ENCODE data around the gene COPG2.

The COPG2 gene

DNA sequence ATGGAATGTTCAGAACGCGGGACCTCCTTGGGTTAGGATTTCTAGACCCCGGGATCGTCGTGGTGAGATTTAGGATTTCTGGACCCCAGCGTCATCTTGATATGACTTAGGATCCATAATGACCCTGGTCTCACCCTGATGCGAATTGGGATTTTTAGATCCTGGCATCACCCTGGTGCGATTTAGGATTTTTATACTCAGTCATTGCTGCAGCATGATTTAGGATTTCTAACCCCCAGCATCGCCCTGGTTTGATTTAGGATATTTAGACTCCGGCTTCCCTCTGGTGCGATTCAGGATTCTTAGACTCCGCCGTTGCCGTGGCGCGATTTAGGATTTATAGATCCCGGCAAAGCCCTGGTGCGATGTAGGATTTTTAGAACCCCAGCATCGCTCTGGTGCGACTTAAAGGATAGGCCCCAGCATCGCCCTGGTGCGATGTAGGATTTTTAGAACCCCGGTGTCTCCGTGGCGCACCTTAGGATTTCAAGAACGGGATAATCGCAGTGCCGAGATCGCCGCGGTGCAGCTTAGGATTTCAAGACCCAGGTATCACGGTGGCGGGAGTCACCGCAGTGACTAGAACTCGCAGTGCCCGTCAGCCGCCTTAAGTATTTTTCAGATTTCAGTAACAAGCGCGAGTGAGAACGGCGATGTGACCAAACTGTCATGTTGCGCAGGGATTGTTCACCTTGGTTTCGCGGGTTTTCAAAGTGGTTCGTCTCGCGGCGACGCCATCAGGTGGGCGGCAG is 175.8 kb downstream of the COPG2 start:
- DNase-seq = no peak

DNA sequence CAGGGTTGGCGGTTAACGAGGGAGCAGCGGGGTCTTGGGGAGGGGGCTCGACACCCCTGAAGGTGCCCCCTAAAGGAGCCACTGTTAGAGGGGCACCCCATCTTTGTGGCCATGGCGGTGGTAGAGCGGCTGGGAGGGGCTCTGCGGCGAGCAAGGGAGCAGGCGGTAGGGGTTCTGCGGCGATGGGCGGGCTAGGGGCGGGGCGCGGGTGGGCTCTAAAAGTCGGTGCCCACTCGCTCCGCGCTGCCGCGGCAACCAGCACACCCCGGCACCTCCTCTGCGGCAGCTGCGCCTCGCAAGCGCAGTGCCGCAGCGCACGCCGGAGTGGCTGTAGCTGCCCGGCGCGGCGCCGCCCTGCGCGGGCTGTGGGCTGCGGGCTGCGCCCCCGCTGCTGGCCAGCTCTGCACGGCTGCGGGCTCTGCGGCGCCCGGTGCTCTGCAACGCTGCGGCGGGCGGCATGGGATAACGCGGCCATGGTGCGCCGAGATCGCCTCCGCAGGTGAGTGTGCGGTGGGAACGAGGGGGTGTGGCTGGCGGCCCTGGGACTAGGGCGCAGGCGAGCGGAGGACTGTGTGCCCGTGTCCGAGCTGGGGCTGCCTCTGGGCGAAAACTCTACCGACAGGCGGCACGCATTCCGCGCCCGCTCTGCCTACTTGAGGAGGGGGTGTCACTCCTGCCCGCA is 176.6 kb downstream of the COPG2 start, which contains the start of gene MEST:
Gene MEST, plus strand, starts transcription at position 245 of the 682 bp plus-strand sequence. Its CDS starts 229 bp downstream, at position 474.
- DNase-seq = no peak

DNA sequence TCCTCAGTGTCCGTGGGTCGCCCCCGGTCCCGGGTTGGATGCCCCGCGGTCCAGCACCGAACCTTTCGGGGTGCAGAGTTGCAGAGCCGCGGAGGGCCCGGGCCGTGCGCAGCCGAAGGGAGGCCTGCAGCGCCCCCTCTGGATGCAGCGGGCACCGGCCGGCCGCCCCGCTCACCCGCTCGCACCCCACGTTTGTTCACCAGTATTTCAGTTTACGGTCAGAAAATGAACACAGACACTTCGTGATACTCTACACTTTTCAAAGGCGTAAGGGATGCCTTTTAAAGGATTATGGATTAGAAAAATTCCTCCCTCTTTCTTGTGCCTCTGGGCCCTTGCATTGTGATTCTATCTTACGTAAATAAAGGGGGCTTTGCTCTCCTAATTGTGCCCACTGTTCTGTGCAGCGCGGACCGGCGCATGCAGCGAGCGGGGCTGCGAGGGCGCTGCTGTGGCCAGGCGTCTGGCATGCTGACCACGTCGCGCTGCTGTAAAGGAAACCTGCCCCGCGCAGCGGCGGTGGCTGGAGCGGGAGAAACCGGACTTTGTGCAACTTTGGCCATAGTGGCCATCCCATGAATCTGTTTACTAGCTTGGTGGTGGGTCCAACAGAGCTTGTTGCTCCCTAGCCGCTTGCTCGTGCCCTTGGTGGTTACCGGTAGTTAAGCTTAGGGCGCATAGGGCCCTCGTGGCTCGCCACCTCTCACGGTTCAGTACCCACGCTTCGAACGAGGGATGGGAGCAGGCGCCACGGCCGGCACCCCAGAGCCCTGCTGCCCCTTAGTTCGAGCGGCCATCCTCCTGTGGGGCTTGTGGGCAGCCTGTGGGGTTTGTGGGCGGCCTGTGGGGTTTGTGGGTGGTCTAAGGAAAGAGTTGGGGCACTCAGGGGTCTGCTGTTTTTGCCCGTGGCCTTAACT is 177.4 kb downstream of the COPG2 start:
- no peak for DNase-seq

DNA sequence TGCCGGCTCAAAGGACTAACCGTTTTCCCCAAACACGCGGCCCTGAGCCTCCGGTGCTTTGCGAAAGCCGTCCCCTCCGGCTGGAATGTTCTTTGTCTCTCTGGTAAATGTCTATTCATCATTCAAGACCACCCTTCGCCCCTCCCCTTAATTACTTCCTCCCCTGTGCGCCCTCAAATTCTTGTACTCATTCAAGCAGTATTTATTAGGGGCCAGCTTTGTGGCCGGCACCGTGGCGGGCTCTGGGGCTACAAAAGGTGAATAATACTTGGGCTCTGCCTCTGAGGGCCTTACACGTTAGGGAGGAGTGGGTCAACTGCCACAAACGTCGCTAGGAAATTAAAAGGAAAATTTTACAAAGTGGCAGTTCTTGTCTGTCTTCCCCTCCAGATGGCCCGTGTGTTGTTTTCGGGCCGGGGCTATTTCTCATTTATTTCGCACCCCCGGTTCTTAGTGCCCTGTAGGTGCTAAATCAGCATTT is 178.2 kb downstream of the COPG2 start:
- DNase-seq = no peak

DNA sequence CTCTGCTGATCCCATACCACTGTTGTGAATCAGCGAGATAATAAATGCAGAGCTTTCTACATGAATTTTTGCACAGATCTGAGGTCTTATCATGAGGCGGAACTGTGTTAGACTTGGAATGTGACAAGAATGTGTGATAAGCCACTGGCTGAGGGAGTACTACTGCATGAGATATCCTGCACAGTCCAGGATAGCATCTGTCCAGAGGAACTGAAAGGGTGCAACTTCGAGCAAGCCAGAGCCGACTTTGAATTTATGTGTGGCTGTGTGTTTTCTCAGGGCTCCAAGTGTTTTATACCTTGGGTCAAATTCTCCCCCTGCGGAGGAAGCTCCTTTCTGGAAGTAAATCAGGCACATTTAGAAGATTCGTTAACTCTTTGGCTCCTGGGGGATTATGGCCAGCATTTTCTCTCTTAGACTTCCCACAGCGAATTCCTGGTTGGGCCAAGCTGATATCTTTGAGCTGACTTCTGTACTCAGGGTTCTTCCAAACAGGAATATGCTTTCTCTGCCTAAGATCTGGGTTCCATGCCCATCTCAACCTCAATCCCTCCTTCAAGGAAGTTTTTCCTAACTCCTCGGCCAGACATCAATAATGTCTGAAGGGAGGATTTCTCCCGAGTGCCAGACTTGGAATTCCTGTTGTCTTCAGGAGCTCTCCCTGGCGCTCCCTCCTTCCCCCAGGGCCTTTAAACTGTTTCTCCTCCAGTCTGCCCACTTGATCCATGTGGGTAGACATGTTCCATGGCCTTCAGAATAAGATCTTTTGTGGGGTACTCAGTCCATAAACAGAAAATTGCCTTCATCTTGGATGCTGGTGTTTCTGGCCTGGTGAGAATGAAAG is 179.2 kb downstream of the COPG2 start:
- DNase-seq = no peak

DNA sequence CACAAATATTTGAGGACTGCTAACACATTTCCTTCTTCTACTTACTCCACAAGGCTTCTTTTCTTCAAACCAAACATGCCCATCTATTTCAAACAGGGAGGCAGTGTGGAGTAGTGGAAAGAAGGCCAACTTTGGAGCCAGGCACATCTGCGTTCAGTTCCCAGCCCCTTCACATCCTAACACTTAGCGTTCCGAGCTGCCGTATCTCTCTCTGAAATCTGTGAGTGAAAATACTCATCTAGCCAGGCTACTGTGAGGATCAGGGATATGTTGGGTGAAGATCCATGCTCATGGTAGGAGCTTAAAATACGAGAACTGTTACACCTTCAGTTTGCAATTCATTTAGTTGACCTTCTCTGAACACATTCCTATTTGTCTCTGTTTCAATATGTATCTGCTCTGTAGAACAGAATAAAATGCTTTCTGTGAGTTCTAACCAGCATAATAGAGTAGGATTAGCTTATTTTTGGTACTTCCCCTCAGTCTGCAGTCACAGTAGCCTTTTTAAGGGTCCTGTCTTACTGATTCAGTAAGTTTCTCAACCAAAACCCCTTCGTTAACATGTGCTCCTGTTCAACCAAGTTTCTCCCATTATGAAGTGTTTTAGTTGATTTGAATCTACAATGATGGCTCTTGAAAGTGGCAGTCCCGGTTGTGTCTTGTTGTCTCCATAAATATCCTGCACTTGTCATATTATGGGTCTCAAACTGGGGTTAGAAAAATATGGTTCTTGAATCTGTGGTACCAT is 180.0 kb downstream of the COPG2 start:
- DNase-seq = no peak

DNA sequence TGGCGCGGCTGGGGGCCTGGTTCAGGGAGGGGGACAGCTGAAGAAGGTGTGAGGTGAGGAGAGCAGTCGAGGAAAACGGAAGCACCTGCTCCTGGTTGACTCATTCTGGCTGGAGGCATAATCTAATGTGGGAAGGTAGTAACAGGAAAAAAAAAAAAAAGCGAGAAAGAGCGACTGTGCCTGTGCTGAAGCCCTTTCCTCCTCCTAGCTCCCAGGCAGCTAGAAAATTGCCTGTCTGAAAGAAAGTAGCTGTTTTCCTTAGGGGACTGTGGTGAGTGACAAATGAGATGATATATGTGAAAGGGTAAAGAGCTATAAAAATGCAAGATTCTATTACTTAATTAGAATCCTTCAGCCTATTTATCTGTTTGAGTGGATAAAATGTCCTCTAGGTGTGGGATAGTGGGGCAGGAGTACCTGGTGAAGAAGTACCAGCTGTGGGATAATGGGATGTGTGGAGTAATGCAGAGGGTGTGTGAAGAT is 181.6 kb downstream of the COPG2 start:
- DNase-seq = no peak

DNA sequence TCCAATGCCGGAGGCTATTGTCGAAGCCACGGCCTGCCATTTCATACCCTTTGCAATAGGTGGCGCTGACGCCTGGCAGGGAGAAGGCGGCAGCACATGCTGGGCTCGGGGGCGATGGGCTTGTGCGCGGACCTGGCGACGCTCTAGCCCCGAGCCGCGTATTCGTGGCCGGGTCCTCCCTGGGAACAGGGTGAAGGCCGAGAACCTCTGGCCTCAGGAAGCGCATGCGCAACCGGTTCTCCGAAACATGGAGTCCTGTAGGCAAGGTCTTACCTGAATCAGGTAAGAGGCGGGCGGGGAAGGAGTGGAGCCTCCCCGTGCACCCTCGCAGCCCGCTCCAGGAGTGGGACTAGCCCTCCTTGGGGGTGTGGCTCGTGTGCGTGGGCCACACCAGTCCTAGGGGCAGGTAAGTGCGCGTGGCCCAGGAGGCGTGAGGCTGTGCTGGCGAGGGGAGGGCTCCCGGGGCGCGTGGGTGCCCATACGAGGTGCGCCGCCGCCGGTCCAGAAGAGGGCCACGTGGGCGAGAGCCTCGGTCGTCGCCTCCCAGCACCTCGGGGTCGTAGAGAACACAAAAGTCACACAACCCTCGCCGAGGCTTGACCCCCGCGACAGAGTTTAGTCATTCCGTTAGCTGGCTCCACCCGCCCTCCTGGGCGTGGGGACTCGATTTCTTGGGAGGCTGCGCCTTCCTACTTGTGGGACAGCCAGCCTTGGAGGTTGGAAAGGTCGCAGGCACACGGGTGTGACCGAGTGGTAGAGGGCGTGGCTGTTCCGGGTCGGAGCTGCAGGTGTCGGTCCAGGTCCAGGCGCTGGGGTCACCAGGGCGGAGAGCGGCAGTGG is 182.2 kb downstream of the COPG2 start:
- peak; percentile 43 for DNase-seq

DNA sequence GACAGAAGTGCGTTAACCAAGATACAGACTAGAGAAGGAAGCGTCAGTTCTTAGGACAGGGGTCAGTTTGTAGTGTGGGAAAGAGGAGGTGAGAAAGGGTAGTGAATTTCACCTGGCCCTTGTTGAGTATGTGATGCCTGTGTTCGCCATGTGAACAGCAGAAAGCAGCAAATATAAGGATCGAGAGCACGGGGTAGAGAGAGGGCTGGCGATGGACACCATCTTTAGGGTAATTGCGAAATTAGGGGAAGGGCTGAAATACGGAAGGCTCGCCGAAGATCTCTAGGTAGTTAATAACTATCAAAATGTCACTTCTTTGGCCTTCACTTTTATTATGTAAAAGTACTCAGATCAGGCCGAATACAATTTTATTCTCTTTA is 182.8 kb downstream of the COPG2 start:
- DNase-seq = no peak

DNA sequence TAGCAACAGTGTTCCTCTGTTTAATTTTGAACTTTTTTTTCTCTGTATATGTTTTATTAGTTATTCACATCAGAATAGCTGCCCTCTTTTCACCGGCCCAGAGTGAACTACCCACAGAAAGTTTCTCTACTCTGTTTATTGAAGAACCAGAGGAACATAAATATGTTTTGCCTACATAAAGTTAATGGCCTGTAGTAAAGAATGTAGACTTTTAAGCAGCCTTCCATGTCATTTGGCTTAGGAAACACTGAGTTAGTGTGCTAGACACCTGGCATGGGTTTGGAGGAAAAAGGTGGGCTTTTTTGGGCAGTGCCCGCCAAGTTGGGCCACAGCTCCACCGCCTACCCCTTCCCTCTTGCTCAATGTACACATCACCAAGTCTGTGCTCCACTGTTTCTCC is 185.5 kb downstream of the COPG2 start:
- no peak for DNase-seq

DNA sequence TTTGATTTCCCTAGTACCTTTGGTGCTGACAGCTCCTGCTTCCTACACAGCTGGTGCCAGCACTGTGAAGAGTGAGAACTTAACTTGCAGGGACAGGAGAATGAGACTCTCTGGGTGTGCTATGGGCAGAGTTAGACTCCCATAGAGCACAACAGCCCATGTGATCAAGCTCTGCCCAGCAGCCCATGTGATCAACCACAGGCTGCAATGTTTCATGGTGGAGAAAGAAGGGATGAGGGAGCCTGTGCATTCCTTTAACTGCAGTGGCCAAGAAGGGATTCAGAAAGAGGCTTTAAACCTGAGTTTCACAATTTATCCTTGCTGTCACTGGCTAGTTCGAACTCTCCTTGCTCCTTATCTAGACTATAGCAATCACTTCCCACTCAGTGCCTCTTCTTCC is 186.7 kb downstream of the COPG2 start:
- no peak for DNase-seq

DNA sequence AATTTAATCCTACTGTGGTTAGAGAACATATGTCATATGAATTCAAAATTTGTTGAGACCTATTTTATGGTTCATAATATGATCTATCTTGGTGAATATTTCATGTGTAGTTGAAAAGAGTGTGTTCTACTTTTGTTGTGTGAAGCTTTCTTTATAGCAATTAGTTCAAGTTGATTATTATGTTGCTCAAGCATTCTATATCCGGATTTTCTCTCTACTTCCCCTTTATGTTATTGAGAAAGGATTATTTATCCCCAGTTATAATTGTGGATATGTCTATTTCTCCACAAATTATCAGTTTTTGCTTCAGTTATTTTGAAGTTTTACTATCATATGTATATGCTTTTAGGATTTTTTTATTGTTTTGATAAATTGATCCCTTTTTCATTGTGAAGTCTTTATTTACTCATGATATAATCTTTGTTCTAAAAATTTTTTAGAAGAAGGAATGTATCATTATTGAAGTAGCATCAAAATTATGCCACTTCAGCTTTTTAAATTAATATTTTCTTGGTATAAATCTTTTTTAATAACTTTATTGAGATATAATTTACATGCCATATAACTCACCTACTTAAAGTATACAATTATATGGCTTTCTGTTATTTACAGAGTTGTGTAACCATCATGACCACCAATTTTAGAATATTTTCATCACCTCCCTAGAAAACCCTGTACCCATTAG is 188.7 kb downstream of the COPG2 start:
- no peak for DNase-seq

DNA sequence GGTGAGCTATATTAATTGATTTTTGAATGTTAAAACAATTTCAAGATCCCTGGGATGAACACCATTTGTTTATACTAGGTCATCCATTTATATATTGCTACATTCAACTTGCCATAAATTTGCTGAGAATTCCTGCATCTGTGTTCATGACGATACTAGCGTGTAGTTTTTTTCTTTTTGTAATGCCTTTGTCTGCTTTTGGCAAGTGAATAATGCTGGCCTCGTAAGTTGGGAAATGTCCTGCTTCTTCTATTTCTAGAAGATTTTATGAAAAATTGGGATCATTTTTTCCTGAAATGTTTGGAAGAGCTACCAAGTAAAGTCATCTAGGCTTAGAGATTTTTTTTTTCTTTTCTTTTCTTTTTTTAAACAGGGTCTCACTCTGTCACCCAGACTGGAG is 189.6 kb downstream of the COPG2 start:
- no peak for DNase-seq

DNA sequence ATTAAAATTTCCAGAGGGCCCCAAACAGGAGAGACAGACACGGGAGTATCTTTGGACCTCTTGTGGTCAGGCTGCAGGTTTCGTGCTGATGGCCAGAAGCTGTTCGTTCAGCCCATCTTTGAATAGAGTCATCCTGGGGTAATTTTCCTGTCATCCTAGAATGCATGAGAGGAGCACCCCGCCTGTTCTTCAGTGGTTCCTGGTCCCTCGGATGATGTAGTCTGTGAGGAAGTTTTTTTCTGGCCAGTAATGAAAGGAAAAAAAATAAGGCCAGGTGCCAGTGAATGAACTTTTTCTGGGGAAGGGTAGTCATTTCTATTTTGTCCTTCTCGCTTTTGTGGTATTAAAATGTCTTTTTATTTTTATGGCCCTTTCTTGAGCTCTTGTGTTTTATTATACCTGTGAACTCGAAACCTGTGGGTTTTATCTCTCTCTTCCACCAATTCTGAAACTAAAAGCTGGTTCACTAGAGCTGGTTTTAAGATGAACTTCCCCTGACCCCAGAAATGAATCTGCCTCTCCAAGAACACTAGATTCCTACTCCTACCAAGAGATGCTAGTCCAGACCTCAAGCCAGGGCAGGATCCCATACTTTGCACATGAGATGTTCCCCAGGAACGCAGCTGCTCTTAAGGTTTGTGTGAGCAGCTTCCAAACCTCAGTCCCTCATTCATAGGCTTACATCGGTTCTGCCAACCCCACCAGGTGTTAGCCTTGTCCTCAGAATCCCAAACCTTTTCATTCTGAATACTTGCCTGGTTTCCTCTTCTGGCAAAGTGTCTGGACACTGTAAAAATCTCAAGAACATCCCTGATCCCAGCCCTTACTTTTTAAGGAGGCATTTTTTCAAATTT is 192.0 kb downstream of the COPG2 start:
- no peak for DNase-seq

DNA sequence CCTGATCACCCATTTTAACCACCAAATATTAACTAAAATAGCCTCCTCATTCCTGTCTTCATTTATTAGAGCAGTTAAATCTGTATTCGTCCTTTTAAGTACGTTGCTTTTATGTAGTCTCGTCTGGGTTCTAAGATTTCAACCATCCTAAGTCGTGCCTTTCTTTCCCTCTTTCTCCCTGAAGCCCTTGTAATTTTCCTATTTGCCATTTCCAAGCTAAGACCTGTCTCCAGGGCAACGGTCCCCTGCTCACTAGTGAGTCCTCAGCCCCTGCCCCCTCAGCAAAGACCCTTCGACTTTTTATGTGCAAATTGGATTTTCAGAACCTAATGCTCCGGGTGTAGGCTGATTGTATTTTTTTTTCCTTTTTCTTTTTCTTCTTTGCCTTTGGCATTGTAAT is 192.8 kb downstream of the COPG2 start:
- no peak for DNase-seq

DNA sequence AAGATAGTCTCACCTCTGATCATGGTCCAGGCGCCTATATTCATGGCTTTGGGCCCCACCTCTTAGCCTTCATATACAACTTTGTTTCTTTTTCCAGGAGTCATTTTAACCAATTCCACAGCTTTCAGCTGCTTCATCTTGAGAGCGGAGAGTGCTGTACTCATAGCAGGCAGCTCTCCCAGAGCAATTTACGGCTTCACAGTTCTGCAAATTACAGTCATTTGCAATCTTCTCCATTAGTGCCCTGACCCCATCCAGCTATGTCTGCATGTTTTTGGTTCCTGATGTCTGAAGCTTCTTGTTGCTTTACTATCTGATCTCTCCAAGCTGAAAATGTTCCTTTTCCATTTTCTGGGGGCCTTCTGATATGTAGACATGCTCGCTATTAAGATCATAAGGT is 194.7 kb downstream of the COPG2 start:
- no peak for DNase-seq

DNA sequence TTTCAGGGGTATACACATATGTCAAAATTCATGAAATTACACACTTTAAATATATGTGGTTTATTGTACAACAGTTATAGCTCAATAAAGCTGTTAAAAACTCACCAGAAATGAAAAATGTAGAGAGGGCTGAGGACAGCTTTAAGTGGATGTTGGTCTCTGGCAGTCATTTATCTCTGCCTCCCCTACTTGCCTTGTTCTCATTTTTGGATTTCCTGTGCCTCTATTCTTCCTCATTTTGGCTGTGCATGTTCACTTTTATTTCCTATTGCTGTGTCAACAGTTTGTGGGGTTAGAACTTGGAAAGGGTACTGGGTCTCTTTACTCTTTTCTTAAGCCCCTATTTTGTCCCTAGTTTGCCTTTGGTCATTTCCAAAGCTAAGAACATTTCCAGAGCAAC is 195.3 kb downstream of the COPG2 start:
- no peak for DNase-seq

DNA sequence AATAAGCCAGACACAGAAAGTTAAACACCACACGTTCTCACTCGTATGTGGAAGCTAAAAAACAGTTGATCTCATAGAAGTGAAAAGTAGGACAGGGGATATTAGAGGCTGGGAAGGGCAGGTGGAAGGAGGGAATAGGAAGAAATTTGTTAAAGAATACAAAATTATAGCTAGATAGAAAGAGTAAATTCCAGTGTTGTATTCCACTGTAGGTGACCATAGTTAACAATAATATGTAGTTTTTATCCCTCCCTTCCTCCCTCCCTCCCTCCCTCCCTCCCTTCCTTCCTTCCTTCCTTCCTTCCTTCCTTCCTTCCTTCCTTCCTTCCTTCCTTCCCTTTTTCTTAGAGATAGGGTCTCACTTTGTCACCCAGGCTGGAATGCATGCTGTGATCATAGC is 196.6 kb downstream of the COPG2 start:
- no peak for DNase-seq

DNA sequence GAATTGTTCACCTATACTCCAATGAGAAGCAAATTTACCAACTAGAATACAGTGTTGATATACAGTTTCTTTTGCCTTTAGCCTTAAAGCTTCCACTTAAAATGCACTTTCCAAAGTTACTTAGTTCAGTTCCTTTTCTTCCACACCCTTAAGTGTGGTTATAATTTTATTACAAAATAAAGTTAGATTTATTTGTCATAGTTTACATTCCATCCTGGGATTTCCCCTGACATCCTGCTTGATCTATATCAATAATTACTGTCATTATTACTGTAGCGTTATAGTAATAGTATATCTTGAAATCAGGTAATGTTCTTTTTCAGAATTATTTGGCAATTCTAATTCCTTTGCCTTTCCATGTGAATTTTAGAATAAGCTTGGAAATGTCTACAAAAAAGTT is 199.9 kb downstream of the COPG2 start:
- DNase-seq = no peak
